AG20443 (cell line): ENCODE measurements around the gene TOP2A.

Source experiments
- DNase-seq: peaks from one replicate; pipeline ENCODE4 v3.0.0; 2012; ENCODE audit warnings: low spot score, mixed read lengths

TOP2A gene

DNA sequence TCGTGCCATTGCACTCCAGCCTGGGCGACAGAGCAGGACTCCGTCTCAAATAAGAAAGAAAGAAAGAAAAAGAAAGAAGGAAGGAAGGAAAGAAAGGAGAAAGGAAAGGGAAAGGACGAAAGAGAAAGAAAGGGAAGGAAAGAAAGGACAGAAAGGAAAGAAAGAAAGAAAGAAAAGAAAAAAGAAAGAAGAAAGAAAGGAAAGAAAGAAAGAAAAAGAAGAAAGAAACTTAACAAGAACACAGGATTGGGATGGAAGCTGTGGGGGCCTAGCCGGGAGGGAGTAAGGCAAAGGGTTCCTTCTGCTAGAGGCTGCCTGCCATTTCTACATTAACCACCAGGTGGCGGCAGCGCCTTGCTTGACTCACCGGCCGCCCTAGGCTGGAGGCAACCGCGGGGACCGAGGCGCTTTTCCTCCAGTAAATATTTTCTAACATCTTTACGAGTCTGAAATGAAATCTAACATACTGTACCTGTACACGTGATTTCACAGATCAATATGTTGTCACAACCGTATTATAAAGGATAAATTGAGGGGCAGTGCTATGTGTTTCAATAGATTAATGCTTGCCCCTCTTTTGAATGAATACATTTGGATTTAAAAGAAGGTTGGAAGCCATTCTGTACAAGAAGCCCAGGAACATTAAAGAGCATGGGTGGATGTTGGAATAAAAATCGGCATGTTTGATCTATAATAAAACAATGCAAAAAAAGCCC is 59.2 kb downstream of the TOP2A start:
- peak; percentile 94 for DNase-seq

DNA sequence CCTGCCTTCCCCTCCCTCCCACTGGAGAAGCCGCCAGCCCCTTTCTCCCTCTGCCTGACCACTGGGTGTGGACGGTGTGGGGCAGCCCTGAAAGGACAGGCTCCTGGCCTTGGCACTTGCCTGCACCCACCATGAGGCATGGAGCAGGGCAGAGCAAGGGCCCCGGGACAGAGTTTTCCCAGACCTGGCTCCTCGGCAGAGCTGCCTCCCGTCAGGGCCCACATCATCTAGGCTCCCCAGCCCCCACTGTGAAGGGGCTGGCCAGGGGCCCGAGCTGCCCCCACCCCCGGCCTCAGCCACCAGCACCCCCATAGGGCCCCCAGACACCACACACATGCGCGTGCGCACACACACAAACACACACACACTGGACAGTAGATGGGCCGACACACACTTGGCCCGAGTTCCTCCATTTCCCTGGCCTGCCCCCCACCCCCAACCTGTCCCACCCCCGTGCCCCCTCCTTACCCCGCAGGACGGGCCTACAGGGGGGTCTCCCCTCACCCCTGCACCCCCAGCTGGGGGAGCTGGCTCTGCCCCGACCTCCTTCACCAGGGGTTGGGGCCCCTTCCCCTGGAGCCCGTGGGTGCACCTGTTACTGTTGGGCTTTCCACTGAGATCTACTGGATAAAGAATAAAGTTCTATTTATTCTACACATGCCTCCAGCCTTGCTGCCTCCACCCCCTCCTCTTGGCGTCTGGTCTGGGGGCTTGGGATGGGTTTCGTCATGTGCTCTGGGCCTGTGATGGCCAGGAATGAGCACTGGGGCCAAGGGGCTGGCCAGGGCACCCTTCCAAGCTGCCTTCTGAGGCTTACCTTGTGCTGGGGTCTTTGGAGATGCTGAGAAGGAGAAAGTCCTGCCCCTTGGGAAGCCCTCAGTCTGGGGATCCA is 60.5 kb downstream of the TOP2A start:
- DNase-seq = peak; percentile 8

DNA sequence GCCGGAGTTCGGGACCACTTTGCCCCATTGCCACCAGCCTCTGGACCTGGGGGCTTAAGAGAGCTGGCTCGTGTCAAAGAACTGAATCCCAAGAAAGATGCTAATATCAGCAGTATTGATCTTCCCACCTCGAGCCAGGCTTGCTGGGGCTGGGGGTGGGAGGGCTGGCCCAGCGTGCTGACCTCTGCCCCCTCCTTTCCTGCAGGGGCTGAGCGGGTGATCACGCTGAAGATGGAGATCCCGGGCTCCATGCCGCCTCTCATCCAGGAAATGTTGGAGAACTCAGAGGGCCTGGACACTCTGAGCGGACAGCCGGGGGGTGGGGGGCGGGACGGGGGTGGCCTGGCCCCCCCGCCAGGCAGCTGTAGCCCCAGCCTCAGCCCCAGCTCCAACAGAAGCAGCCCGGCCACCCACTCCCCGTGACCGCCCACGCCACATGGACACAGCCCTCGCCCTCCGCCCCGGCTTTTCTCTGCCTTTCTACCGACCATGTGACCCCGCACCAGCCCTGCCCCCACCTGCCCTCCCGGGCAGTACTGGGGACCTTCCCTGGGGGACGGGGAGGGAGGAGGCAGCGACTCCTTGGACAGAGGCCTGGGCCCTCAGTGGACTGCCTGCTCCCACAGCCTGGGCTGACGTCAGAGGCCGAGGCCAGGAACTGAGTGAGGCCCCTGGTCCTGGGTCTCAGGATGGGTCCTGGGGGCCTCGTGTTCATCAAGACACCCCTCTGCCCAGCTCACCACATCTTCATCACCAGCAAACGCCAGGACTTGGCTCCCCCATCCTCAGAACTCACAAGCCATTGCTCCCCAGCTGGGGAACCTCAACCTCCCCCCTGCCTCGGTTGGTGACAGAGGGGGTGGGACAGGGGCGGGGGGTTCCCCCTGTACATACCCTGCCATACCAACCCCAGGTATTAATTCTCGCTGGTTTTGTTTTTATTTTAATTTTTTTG is 61.6 kb downstream of the TOP2A start:
- peak; percentile 7 for DNase-seq

DNA sequence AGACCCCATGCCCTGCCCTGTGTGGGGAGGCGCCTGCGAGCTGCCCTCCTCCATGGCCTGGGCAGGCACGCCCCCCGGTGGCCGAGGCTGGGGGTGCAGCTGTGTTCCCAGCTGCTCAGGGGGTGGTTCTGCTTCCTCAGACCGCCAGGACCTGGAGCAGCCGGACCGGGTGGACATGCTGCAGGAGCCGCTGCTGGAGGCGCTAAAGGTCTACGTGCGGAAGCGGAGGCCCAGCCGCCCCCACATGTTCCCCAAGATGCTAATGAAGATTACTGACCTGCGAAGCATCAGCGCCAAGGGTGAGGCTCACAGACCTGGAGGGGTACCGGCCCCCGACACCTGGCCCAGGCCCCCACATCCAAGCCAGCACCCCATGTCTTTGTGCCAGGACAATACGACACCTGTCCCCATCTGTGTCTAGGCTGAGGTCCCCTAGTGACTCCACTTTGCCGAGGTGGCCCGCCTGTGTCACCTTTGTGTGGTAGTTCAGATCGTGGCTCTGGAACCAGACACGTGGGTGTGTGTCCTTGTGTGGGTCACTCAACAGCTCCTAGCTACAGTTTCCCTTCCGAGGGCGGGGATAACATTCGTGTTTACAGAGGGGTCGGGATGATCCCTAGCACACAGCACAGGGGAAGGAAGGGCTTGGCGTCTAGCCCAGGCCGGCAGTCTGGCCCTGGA is 62.4 kb downstream of the TOP2A start:
- peak; percentile 90 for DNase-seq

DNA sequence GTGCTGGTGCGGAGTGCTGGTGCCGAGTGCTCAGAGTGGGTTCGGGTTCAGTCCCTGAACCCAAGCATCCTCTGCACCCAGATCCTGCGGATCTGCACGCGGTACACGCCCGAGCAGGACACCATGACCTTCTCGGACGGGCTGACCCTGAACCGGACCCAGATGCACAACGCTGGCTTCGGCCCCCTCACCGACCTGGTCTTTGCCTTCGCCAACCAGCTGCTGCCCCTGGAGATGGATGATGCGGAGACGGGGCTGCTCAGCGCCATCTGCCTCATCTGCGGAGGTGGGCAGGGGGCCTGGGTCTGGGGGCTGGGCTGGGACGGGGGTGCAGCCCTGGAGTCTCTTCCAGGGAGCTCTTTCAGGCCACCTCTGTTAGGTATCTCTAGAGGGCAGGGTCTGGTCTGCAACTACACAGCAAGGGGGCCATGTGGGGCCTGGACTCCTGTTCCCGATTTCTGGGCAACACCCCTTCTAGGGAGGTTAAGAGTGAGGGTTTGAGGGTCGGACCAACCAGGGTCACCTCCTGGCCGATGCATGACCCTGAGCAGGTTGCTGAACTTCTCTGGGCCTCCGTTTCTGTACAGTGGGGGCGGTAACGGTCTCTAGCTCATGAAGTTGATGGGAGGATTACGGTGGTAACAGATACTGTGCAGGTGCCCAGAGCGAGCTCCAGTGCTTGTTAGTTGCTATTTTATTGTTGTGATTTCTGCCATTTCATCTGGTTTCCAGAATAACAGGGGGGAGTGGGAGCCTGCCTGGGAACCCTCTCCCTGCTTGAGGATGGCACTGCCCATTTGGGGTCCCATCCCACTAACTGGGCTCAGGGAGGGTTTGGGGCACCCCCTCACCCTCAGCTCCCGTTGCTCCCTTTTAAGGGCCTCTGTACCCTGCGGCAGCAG is 63.2 kb downstream of the TOP2A start:
- no peak for DNase-seq

DNA sequence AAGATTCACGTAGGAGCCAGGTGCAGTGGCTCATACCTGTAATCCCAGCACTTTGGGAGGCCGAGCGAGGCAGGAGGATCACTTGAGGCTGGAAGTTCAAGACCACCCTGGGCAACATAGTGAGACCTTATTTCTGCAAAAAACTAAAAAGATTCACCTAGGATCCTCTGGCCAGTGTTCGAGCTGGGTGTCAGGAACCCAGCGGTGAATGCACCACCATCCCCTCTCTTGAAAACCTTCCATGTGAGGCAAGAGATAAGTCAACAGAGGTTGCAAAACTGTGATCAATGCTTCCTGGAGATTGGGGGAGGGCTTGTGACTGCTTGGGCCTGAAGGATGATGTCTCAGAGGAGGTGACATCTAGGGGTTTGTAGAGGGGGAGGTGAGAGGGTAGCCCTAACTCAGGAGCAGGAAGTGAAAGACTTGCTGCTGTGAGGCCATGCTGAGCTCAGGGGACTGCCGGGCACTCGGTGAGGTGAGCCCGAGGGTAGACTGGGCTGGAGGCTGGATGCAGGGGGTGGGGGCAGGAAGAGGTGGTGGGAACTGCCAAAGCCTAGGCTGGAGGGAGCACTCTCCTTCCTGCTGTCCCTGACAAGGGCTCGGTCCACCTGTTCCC is 64.8 kb downstream of the TOP2A start:
- DNase-seq = no peak

DNA sequence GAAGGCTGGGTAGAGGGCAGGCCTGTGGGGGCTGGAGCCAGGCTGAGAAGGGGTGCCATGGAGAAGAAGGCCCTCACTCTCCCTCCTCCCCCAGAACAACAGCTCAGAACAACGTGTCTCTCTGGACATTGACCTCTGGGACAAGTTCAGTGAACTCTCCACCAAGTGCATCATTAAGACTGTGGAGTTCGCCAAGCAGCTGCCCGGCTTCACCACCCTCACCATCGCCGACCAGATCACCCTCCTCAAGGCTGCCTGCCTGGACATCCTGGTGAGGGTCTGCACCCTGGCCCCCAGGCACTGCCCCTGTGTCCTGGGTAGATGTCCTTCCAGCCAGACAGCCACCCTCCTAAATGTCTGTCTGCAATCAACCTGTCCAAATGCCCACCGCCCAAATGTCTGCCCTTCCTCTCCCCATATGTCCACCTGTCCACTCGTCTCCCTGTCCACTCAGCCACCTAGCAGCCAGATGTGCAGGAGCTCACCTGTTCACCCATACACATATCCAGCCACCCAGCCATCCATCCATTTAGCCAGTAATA is 65.4 kb downstream of the TOP2A start:
- DNase-seq = no peak

DNA sequence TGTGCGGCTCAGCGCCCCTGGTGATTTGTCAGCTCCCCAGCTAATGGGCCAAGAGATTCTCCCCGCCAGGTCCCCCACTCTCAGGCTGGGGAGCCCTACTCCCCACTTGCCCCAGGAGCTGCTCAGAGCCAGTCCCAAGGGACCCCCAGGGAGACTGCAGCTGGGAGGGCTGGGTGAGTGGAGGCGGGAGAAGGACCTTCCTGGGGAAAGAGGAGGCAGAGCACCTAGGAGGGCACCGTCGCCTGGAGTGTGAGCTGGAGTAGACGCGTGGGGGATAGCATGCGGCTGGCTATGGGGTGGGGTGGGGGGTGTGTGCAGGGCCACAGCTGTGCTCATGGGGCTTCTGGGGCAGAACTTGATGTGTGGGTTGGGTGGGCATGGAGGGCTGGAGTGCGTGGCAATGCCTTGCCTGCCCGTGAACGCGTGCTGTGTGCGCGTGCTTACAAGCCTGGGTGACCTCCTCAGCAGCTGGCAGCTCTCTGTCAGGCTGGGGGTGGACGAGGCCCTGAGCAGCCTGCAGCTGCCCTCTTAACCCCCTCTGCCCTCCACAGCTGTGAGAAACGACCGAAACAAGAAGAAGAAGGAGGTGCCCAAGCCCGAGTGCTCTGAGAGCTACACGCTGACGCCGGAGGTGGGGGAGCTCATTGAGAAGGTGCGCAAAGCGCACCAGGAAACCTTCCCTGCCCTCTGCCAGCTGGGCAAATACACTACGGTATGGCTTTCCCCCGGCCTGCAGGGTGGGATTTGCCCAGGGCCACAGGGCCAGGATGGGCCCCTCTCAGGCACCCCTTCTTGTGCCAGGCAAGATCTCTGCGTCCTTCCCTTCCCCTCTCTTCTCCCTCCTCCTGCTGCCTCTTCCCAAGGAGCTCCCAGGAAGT is 66.1 kb downstream of the TOP2A start:
- DNase-seq = no peak

DNA sequence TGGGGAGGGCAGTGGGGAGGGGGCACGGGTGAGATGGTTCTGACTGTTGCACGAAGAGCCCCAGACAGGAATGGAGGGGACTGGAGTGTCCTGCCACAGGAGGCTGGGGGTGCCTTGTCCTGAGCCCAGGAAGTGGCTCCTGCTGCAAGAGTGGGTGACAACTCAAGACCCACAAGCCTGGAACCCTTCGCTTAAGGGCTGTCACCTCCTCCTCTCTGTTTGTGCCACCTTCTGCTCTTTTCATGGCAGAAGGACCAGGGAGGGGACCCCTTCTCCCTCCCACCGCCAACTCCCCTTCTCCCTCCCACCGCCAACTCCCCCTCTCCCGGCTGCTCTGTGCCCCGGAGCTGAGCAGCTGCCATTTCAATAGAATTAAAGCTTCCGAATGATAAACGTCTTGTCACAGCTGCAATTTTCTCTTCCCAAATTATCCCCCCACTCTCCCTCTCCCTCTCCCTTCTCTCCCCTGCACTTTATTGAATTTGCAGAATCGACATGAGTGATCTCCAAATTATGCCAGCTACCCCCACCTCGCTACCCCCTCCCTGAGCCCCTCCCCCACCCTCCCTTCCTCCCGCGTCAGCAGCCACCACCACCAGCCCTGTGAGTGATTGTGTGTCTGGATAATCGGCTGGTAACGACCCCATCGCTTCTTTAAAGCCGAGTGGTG is 66.9 kb downstream of the TOP2A start:
- DNase-seq = no peak

DNA sequence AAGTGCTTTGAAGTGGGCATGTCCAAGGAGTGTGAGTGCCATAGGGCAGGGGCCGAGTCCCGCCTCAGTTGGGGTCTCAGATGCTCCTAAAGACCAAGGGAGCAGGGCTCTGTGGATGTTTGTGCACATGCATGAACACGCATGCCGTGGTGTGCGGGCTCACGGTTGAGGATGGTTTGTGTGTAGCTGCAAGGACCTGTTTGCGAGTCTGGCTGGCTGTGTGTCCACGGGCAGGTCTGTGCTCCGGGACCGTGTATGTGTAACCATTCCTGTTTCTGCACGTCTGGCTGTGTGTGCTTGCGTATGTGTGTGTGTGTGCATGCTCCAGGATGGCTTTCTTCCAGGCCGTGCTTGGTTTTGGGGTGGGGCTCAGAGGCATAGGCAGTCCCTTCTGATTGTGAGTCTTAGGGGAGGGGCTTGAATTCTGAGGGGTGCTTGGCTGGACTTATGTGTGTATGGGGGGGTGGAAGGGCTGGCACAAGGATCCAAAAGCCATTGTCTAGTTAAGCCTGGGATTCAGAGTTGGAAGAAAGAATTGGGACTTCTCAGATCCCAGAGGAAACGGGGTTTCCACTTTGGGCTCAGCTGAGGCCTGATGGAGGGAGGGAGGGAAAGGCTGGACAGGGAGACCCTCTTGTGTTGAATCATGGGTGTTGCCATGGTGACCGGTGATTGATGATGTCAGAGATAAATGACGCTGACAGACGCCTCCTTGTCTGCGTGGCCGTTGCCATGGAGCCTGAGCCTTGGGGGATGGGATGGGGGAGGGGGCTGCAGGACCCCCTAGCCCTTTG is 67.6 kb downstream of the TOP2A start:
- DNase-seq = no peak

DNA sequence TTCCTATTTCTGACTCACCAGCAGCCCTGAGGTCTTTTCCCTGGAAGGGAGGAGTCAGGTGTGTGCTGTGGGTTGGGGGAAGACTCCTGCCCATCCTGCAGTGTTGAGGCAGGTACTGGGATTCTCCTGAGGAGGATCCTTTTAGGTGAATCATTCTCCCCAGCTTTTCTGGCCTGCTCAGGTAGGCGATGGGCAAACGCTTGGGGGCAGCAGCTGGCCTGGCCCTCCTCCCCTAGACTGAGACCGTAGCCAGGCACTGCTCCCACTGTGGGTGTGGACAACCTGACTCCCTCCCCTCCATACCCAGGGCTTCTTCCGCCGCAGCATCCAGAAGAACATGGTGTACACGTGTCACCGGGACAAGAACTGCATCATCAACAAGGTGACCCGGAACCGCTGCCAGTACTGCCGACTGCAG is 68.2 kb downstream of the TOP2A start:
- no peak for DNase-seq

DNA sequence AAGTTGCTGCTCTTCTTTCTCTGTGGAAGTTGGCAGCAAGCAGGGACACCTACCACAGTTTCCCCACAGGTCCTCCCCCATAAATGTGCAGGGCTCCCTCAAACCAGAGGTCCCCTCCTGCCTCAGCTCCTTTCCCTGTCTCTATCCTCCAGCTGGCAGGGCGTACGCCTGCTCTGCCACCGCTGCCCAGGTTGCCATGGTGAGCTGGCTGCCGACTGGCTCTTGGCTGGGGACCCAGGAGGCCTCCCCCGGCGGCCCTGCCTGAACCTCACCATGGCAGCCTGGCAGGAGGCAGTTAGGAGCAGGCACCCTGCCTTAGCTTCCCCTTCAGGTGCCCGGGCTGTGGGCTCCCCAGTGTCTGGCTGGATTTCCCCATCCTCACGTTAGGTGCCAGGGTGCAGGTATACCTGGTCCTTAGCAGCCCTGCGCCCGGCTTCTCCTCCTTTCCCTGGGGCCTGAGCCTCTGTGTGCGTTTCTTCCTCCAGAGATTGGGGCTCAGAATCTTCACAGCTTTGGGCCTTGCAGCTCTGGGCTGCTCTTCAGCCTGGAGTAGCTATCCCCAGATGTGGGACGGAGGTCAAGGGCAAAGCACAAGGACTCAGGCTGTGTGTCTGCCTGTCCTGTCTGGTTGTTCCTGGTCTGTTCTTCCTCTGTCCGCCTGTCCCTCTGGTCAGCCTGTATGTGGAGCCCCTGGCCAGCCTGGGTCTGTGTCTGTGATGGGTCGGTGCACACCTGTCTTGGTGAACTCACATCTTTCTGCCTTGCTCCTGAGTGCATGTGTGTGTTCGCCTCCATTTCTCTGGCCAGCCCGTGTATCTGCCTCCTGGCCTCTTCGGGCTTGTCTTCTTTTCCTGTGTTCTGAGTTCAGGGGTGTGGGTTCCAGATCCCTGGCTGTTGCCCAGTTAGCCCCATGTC is 68.9 kb downstream of the TOP2A start:
- DNase-seq = no peak

DNA sequence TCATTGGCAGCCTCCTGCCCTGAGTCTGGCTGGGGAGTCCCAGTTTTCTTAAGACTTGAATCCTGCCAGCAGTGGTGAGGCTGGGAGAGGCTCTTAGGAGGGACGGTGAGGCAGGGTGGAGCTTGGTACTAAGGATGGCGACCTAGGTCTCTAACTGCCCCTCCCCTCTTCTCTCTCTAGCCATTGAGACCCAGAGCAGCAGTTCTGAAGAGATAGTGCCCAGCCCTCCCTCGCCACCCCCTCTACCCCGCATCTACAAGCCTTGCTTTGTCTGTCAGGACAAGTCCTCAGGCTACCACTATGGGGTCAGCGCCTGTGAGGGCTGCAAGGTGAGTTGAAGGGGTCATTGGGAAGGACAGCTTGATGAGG is 69.6 kb downstream of the TOP2A start:
- DNase-seq = no peak

DNA sequence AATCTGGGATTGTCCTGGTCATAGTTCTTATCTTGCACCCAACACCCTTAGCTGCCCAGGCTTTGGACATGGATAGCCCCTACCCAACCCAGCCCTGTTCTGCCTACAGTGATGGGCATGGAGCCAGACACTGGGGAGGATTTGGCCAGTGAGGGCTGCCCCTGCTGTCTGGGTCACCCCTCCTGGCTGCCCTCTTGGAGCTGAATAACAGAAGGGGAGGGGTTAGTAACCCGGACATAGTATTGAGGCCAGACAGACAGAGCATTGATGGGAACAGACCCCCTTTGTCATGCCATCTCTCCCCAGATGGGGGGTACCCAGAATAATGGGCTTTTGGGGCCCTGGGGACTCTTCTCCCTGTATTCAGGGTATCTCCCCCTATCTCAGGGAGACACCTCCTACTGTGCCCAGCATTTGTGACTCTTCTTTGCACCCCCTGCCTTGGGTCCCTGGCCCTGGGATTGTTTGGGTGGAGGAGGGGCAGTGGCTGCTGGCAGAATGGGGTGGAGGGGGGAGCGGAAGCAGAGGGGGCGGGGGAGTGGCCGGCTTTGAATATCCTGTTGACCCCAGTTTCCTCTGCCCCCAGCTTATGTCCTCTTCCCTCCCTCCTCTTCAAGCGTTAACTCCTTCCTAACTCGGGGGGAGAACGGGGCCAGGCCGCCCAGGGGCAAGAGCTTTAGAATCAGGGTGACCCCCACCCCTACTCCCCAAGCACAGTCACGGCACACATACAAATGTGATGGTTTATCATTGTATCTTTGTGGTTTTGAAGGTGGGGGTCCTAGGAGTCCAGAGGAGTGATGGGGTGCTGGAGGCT is 70.2 kb downstream of the TOP2A start:
- DNase-seq = no peak

DNA sequence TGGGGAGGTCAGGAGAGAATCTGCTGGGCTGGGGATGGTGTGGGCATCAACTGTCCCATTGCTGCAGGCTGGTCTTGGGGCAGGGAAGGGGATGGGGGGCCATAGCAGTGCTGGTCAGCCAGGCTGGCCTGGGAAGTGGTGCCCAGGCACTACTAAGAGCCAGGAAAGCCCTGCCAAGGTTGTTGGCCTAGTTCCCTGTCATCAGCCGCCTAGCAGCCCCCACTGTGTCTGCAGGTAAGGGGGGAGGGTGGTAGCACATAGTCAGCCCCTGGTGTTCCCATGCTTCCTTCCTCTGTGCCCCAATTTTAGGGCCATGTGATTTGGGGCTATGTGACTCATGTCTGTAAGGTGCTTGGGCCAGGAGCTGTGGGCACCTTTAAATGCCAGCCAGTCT is 70.9 kb downstream of the TOP2A start:
- no peak for DNase-seq
